ENCODE data around the gene ANO10.

The ANO10 gene

DNA sequence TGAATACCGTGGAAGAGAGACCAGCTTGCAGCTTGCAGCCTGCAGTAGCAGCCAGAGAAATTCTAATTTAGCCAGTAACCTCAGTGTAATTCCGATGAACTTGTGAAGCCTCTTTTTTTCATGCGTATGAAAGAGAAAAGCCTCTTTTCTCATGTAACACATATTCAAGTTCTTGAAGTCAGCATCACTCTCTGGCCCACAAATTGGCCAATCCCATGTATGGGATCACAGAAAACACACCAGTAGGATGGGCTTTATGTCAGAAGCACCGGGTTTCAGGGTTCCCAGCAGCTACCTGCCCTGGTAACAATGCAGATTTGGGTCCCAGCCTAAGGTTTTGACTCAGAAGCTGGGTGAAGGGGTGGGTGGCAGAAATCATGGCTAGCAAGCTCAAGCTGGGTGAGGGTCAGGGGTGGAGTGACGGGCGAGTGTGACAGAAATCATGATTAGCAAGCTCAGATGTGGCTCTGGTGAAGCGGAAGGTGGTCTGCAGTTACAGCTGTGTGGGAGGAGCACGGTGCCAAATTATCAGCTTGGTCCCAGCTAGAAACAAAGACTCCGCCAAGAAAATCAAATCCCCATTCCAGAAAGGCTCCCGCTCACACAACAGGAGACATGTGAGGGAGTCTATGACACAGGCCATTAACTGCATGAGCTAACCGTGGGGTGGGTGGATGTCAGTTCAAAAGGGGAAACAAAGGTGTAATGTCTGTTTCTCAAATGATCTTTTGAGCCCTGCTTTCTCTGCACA, 248.8 kb downstream of the ANO10 start:
- H3K36me3 ChIP-seq: no peaks in the 10 kb centered on the region
- H3K27me3 ChIP-seq: no peaks in the 10 kb centered on the region
- H3K4me3 ChIP-seq: no peak overlapping the region
- no peak overlapping the region for H3K27ac ChIP-seq
- H3K9me3 ChIP-seq: no peaks in the 10 kb centered on the region
- DNase-seq: no peak
- peaks cover 0 to 6% (median 0%) of the 10 kb centered on the region in 4 donors for H3K4me1 ChIP-seq
- TF ChIP-seq, protein P1, sequence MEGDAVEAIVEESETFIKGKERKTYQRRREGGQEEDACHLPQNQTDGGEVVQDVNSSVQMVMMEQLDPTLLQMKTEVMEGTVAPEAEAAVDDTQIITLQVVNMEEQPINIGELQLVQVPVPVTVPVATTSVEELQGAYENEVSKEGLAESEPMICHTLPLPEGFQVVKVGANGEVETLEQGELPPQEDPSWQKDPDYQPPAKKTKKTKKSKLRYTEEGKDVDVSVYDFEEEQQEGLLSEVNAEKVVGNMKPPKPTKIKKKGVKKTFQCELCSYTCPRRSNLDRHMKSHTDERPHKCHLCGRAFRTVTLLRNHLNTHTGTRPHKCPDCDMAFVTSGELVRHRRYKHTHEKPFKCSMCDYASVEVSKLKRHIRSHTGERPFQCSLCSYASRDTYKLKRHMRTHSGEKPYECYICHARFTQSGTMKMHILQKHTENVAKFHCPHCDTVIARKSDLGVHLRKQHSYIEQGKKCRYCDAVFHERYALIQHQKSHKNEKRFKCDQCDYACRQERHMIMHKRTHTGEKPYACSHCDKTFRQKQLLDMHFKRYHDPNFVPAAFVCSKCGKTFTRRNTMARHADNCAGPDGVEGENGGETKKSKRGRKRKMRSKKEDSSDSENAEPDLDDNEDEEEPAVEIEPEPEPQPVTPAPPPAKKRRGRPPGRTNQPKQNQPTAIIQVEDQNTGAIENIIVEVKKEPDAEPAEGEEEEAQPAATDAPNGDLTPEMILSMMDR (IDR thresholded peaks at IDR 0.05): no peak
- intact Hi-C loops (cut with DNase I; ENCODE audit: low total_unique reads): no loop called here

DNA sequence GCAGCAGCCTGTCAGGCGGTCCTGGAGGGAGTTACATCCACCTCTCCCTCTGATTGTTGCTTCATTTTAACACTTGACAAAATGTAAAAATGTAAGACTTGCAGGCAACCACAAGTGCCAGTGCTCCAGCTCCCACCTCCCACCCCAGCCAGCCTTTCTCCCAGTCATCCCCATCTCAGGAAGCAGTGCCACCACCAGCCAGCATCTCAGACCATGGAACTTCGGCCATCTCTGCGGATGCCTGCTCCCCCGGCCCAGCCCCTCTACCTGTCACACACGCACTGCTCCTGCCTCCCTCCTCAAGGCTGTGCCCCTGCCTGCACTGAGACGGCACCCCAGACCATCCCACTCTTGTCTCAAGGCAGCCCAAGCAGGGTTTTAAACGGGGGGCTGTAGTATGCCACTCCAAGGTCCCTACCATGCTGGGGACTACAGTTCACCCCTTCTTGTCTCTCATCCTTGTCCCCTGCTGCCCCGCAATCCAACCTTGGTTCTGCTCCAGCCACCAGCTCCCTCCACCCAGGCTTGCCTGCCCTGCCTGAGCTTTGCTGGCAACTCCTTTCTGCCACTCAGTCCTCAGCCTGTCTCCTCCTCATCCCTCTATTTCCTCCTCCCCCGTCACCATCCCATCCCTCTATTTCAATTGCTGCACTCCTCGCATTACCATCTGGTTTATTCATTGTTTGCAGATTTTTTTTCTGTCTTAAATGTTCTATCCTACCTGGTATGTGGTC, 249.6 kb downstream of the ANO10 start:
- H3K4me3 ChIP-seq: no peak overlapping the region
- H3K4me1 ChIP-seq: no peaks in the 10 kb centered on the region
- no peaks in the 10 kb centered on the region for H3K36me3 ChIP-seq

DNA sequence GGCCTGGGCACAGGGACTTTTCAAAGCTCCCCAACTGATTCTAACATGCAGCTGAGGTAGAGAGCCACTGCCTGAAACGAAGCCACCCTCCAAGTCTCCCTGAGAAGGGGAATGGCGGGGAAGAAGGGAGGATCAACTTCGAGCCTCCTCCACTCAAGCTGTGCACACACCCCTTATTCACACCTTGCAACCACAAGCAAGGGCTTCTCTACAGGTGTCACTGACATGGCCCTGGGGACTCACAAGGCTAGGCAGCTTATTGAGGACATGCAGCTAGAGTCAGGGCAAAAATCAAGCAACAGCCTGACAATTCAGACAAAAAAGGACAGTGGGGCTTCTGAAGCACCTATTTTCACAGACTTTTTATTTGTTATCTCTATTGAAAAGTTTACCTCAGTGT, 250.3 kb downstream of the ANO10 start:
- H3K4me3 ChIP-seq: no peak overlapping the region
- no peak overlapping the region for H3K27ac ChIP-seq
- no peaks in the 10 kb centered on the region for H3K27me3 ChIP-seq
- no peaks in the 10 kb centered on the region for H3K9me3 ChIP-seq
- TF ChIP-seq, protein P1 (IDR thresholded peaks at IDR 0.05): no peak
- H3K4me1 ChIP-seq: peaks cover 0 to 7% (median 4%) of the 10 kb centered on the region in 4 donors
- peaks cover 0 to 4% (median 0%) of the 10 kb centered on the region in 3 donors for H3K36me3 ChIP-seq
- DNase-seq: no peak
- intact Hi-C loops (cut with DNase I; ENCODE audit: low total_unique reads): no loop called here

More for the DNA sequence above, 249.6 kb downstream of the ANO10 start:
- Histone ChIP-seq H3K27ac (no peak overlapping the region), H3K9me3 (no peaks in the 10 kb centered on the region), H3K27me3 (no peaks in the 10 kb centered on the region)
- intact Hi-C loops (cut with DNase I; ENCODE audit: low total_unique reads): no loop called here
- no peak for DNase-seq
- TF ChIP-seq, protein P1 (IDR thresholded peaks at IDR 0.05): no peak

DNA sequence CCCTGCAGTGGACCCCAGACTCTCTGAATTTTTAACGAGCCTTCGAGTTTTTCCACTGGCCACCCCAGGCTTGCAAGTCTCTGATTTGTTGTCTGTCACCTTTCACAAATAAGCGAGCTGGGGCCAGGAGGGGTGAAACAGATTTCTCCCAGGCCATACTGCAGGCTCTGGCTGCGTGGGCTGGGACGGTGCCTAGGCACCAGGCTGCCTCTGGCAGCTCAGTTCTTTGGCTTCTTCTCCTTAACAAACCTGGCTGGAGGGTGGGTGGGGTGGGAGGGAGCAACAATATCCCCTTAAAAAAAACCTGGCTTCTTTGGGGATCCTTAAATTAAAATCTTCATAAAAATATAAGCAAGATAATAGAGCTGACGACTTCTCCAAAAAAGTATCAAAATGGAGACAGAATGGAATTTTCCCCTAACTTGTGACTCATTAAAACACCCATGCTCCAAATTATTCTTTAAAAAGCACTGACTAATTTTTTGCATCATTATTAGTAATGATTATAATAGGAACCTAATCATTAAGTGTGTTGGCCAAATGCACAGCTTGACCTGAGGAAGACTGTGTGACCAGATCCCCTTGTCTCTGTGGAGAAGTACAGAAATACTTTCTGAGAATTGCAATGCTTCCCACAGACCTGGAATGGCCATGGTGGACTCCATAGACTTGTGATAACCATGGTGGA, 251.4 kb downstream of the ANO10 start:
- no peak for DNase-seq
- no peaks in the 10 kb centered on the region for H3K27me3 ChIP-seq
- no peak overlapping the region for H3K4me3 ChIP-seq
- H3K9me3 ChIP-seq: no peaks in the 10 kb centered on the region
- TF ChIP-seq, protein P1 (IDR thresholded peaks at IDR 0.05): no peak
- H3K36me3 ChIP-seq: peaks cover 0 to 15% (median 7%) of the 10 kb centered on the region in 3 donors
- intact Hi-C loops (cut with DNase I; ENCODE audit: low total_unique reads): no loop called here
- H3K4me1 ChIP-seq: peaks cover 0 to 12% (median 6%) of the 10 kb centered on the region in 4 donors
- H3K27ac ChIP-seq: no peak overlapping the region

DNA sequence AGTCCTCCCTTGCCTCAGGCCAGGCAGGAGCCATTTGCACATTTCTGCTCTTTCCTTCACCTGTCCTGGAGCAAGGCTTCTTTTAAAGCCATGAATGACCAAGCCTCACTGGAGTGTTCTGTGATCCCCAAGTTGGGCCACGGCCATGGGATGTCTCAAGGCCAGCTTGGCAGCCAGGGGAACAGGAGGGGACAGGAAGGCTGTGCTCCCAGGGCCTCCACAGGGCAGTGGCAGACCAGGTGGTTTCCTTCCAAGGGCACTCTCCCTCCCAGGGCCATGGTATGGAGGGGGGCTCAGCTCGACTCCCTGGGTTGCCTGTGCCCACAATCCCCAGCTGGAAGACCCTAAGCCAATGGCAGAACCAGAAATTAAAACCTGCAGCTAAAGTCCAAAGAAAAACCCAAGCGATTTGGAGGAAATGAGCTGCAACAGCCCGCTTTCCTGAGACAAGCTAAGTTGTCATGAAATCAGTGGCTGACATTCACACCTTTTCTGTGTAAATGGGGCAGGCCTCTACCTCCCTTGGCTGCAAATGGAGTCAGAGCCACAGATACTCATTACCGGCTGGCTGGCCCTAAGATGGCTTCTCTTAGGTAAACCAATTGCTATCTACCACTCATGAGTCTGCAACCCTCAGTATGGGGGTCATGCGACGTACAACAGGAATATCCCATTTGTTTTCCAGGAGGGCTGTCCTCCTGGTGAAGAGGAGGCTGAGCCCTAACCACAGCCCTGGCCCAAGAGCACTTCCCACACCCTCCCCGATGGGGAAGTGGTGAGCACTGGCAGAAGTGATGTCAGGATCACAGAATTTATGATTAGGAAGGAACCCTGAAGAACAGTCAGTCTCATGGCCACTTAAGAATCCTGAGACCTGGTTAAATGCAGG, 252.2 kb downstream of the ANO10 start:
- DNase-seq: no peak
- TF ChIP-seq, protein P1 (IDR thresholded peaks at IDR 0.05): no peak
- Histone ChIP-seq H3K27ac (no peak overlapping the region), H3K4me1 (peaks cover 0 to 12% (median 6%) of the 10 kb centered on the region in 4 donors), H3K9me3 (no peaks in the 10 kb centered on the region), H3K4me3 (no peak overlapping the region), H3K36me3 (peaks cover 0 to 23% (median 8%) of the 10 kb centered on the region in 3 donors), H3K27me3 (no peaks in the 10 kb centered on the region)
- intact Hi-C loops (cut with DNase I; ENCODE audit: low total_unique reads): no loop called here
